22Rv1 (cell line): ENCODE measurements around the gene PCGF6.

Experiments used
- CTCF ChIP-seq: fragments of 450-650 bp; IDR thresholded peaks from 2 replicates; pipeline ENCODE4 v1.5.1; 2017; ENCODE audit warnings: mild to moderate bottlenecking
- ZFX ChIP-seq: fragments of 450-650 bp; IDR thresholded peaks from 2 replicates; pipeline ENCODE4 v1.6.1; 2017; ENCODE audit warnings: antibody characterized with exemption, borderline replicate concordance

GRCh38 chr10:103350175-103350516 lies 794 bp downstream of the PCGF6 start:
- no peak for TF ChIP-seq CTCF
- no peak for TF ChIP-seq ZFX
